Raji (cell line): ENCODE data around the gene CCDC33.

ENCODE experiments used
- POLR2A ChIP-seq: IDR thresholded peaks from 2 replicates; pipeline ENCODE4 v1.6.1; 2011; ENCODE audit warnings: low read depth, low read length, control low read depth; ENCODE audit not compliant: insufficient read depth

Gene CCDC33

GRCh38 chr15:74350295-74351275 lies 114.5 kb downstream of the CCDC33 start:
- no peak for TF ChIP-seq POLR2A

- no peak for TF ChIP-seq POLR2A
Observed at GRCh38 chr15:74351670-74352069, 115.5 kb downstream of the CCDC33 start.

GRCh38 chr15:74352393-74352910 lies 116.3 kb downstream of the CCDC33 start:
- TF ChIP-seq POLR2A = no peak

- TF ChIP-seq POLR2A = no peak
Observed at GRCh38 chr15:74362482-74362881, 126.4 kb downstream of the CCDC33 start.

- TF ChIP-seq POLR2A = no peak
Observed at GRCh38 chr15:74364936-74365597, 128.9 kb downstream of the CCDC33 start.

- TF ChIP-seq POLR2A = no peak
Observed at GRCh38 chr15:74365598-74366445, 129.7 kb downstream of the CCDC33 start.

GRCh38 chr15:74367296-74367854 lies 131.2 kb downstream of the CCDC33 start, which contains the start of gene CYP11A1:
CYP11A1 (minus strand) TSS chr15:74367646; CDS start chr15:74367585, 61 bp downstream.
- no peak for TF ChIP-seq POLR2A

GRCh38 chr15:74368121-74368520 lies 132.0 kb downstream of the CCDC33 start:
- no peak for TF ChIP-seq POLR2A

- TF ChIP-seq POLR2A = no peak
Observed at GRCh38 chr15:74369084-74369745, 133.1 kb downstream of the CCDC33 start.

GRCh38 chr15:74369756-74370155 lies 133.6 kb downstream of the CCDC33 start:
- TF ChIP-seq POLR2A = no peak

GRCh38 chr15:74370471-74370870 lies 134.3 kb downstream of the CCDC33 start:
- TF ChIP-seq POLR2A = no peak

- TF ChIP-seq POLR2A = no peak
Observed at GRCh38 chr15:74373056-74373650, 137.0 kb downstream of the CCDC33 start.
